WTC11 (cell line): ENCODE measurements around the gene PALM3.

Experiments used
- ATF1 ChIP-seq: sonication (generic); formaldehyde crosslinking; IDR thresholded peaks from 2 replicates; pipeline ENCODE4 v1.8.1; 2023; ENCODE audit warnings: mild to moderate bottlenecking, moderate library complexity, missing genetic modification reagents
- CREM ChIP-seq: sonication (generic); formaldehyde crosslinking; IDR thresholded peaks from 2 replicates; pipeline ENCODE4 v1.8.1; 2022; ENCODE audit warnings: mild to moderate bottlenecking, missing genetic modification reagents, moderate library complexity
- ZNF317 ChIP-seq: sonication (generic); formaldehyde crosslinking; IDR thresholded peaks from 2 replicates; pipeline ENCODE4 v1.8.1; 2023; ENCODE audit warnings: low read depth, mild to moderate bottlenecking, moderate library complexity, missing genetic modification reagents, borderline replicate concordance
- ZNF416 ChIP-seq: fragments of 250-450 bp; sonication (Bioruptor Pico); IDR thresholded peaks from 2 replicates; pipeline ENCODE4 v1.9.0; 2021; ENCODE audit warnings: mild to moderate bottlenecking, inconsistent platforms
- TF ChIP-seq, protein P1 (sequence below): fragments of 200-600 bp; IDR thresholded peaks from 2 replicates; pipeline ENCODE4 v1.8.0; 2022; ENCODE audit warnings: antibody characterized with exemption

DNA sequence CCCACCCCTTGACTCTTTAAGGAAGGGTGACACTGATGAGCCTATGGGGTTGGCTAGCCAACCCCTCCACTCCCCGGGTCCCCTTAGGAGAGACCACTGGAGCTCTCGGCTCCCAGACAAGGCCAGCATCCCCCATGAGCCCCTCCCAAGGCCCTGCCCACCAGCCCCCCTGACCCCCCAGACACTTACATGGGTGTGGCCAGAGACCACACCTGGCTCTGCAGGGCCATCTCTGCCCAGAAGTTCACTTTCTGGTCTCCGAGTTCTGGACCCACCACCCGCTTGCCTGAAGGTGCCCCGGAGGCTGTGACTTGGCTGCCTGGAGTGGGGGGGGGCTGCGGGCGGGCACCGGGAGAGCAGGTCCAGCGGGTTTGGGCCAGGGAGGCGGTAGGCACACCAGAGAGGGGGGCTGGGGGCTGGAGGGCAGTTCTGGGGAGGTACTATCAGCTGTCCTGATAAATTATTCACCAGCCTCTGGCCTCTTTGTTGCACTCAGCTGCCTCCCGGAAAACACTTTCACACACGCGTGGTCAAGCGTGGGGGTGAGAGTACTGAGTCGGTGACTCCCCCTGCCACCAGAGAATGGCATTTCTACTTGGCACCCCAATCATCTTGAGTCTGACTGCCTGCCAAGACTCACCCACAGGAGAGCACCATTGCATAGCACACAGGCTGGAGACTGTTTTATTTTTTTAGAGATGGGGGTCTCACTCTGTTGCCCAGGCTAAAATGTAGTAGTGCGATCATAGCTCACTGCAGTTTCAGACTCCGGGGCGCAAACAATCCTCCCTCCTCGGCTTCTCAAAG is at the start of gene PALM3:
- TF ChIP-seq, protein P1, sequence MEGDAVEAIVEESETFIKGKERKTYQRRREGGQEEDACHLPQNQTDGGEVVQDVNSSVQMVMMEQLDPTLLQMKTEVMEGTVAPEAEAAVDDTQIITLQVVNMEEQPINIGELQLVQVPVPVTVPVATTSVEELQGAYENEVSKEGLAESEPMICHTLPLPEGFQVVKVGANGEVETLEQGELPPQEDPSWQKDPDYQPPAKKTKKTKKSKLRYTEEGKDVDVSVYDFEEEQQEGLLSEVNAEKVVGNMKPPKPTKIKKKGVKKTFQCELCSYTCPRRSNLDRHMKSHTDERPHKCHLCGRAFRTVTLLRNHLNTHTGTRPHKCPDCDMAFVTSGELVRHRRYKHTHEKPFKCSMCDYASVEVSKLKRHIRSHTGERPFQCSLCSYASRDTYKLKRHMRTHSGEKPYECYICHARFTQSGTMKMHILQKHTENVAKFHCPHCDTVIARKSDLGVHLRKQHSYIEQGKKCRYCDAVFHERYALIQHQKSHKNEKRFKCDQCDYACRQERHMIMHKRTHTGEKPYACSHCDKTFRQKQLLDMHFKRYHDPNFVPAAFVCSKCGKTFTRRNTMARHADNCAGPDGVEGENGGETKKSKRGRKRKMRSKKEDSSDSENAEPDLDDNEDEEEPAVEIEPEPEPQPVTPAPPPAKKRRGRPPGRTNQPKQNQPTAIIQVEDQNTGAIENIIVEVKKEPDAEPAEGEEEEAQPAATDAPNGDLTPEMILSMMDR: no peak
- no peak for TF ChIP-seq ATF1
- no peak for TF ChIP-seq CREM (CRISPR knock-in tag)
- no peak for TF ChIP-seq ZNF416 (CRISPR knock-in tag)
- TF ChIP-seq ZNF317: no peak
